SK-N-MC (cell line): ENCODE data around the gene FBXL17.
"Not testable (repeated sequence)": the region's sequence is repeated elsewhere in the genome, so short reads cannot be mapped to it uniquely, and the experiment has no call there.

Experiments used
- DNase-seq: peaks from one replicate; pipeline ENCODE4 v3.0.0-alpha.2; 2011; ENCODE audit warnings: low read depth, low spot score
- H3K27ac ChIP-seq: fragments of 200-600 bp; sonication (generic); 2 replicates; pipeline ENCODE4 v1.5.1; 2016; ENCODE audit warnings: mixed run types
- H3K36me3 ChIP-seq: fragments of 200-600 bp; sonication (generic); 2 replicates; pipeline ENCODE4 v1.6.1; 2017; ENCODE audit warnings: antibody characterized with exemption, low read length, mixed read lengths; ENCODE audit not compliant: insufficient read depth
- H3K4me3 ChIP-seq: fragments of 200-600 bp; sonication (generic); 2 replicates; pipeline ENCODE4 v1.5.1; 2016
- H3K9ac ChIP-seq: fragments of 200-600 bp; sonication (generic); 2 replicates; pipeline ENCODE4 v1.8.0; 2017; ENCODE audit warnings: mixed run types, mixed read lengths; ENCODE audit not compliant: insufficient read length
- H3K9me3 ChIP-seq: fragments of 200-600 bp; sonication (generic); 2 replicates; pipeline ENCODE4 v1.6.1; 2017; ENCODE audit warnings: low read depth, mild to moderate bottlenecking, antibody characterized with exemption, low read length, moderate library complexity, mixed read lengths
- EZH2 ChIP-seq: fragments of 200-600 bp; sonication (generic); IDR thresholded peaks from one replicate; pipeline ENCODE4 v1.6.1; 2017; ENCODE audit warnings: antibody characterized with exemption
- FOXP2 ChIP-seq: optimal IDR thresholded peaks from 2 replicates; pipeline ENCODE3; 2011; ENCODE audit warnings: mild to moderate bottlenecking, moderate library complexity; ENCODE audit not compliant: insufficient read depth; ENCODE audit errors: extremely low read length, control extremely low read depth
- POLR2AphosphoS5 ChIP-seq: IDR thresholded peaks from 2 replicates; pipeline ENCODE4 v1.6.1; 2012; ENCODE audit warnings: mild to moderate bottlenecking, low read depth, low read length, borderline replicate concordance

FBXL17 gene

DNA sequence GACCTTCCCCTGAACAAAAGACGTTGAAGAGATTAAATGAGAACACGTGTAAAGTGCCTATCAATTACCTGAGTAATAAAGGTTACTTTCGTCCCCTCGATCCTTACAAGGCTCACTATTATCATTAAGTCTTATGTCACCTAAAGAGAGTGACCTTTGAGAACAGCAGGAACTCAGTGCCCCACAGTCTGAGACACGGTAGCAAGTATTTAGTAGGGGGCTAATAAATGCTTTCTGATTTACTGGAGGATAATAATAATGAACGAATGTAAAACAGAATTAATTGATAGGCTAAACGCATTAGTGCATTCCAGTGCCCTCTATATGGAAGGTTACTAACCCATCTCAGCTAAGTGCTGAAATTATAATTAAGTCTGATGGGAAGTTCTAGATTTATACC, 199.9 kb downstream of the FBXL17 start:
- no peak for TF ChIP-seq POLR2AphosphoS5
- no peak overlapping the region for H3K9ac ChIP-seq
- no peaks in the 10 kb centered on the region for H3K9me3 ChIP-seq
- H3K4me3 ChIP-seq = no peak overlapping the region
- no peak overlapping the region for H3K27ac ChIP-seq
- DNase-seq = no peak
- no peaks in the 10 kb centered on the region for H3K36me3 ChIP-seq

DNA sequence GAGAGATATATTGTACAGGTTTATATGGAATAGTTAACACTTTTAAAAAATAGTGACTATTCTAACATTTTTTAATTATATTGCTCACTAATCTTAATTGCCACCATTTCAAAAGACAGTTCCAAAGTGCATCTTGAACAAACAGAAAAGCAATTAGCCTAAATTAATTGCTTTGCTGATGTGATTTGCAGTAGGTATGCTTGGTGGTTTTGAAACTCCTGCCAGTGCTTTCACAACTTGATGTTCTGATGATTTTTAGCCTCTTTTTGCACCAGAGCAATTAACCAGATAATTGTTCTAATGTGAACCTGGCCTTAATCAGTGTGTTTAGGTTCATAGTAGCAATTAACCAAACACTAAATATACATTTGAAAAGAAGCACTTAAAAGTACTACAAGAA, 207.6 kb downstream of the FBXL17 start:
- no peak overlapping the region for H3K9ac ChIP-seq
- H3K36me3 ChIP-seq = no peaks in the 10 kb centered on the region
- no peak for TF ChIP-seq EZH2
- TF ChIP-seq POLR2AphosphoS5 = no peak
- TF ChIP-seq FOXP2 = no peak
- no peak overlapping the region for H3K4me3 ChIP-seq
- no peak overlapping the region for H3K27ac ChIP-seq
- no peak for DNase-seq
- no peaks in the 10 kb centered on the region for H3K9me3 ChIP-seq

DNA sequence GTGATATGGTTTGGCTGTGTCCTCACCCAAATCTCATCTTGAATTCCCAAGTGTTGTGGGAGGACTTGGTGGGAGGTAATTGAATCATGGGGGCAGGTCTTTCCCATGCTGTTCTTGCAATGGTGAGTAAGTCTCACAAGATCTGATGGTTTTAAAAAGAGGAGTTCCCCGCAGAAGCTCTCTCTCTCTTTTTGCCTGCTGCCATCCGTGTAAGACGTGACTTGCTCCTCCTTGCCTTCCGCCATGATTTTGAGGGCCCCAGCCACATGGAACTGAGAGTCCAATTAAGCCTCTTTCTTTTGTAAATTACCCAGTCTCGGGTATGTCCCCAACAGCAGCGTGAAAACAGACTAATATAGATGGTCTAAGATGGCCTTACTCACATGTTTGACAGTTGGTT, 210.1 kb downstream of the FBXL17 start:
- no peak overlapping the region for H3K9ac ChIP-seq
- no peak for TF ChIP-seq EZH2
- no peak for TF ChIP-seq FOXP2
- no peak for TF ChIP-seq POLR2AphosphoS5
- no peaks in the 10 kb centered on the region for H3K36me3 ChIP-seq
- no peak overlapping the region for H3K27ac ChIP-seq
- H3K4me3 ChIP-seq = no peak overlapping the region
- no peaks in the 10 kb centered on the region for H3K9me3 ChIP-seq
- no peak for DNase-seq

DNA sequence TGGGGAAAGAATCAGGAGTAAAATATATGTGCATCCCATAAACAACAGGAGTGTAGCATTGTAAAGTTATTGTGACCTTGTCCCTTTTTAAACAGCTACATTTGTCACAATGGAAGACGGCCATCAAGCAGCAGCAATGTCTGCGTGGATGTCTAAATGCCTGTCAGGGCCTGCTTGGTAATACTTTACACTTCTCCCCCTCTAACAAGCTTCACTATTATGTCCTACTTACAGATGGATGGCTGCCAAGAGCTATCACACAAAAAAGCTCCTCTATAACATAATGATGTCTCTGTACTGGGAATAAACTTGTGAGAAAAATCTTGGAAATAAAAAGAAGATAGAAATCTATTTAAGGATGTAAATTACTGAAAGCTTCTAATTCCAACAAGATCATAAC, 213.0 kb downstream of the FBXL17 start:
- H3K9me3 ChIP-seq = no peaks in the 10 kb centered on the region
- H3K27ac ChIP-seq = no peak overlapping the region
- DNase-seq = no peak
- no peak overlapping the region for H3K4me3 ChIP-seq
- H3K9ac ChIP-seq = no peak overlapping the region
- no peaks in the 10 kb centered on the region for H3K36me3 ChIP-seq
- TF ChIP-seq FOXP2 (no peak), EZH2 (no peak), POLR2AphosphoS5 (no peak)

DNA sequence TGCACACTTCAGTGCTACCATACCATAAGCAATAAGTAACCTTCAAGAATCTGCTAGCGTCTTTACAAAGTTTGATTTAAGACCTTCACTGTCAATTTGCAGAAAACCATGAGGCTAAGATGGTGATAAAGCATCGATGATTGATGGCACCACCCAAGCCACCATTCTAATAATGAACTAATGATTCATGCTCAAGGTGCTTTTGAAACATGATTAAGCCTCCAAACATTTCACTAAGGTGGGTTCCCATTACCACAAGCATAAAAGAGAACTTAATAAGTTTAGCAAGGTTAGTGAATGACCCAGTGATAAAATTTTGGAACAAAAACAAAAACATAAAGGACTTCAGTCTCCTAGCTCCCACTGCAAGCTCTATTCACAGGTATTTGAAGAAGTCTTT, 214.7 kb downstream of the FBXL17 start:
- H3K36me3 ChIP-seq = no peaks in the 10 kb centered on the region
- TF ChIP-seq EZH2 (no peak), POLR2AphosphoS5 (no peak), FOXP2 (no peak)
- no peak overlapping the region for H3K9ac ChIP-seq
- H3K4me3 ChIP-seq = no peak overlapping the region
- no peak for DNase-seq
- no peaks in the 10 kb centered on the region for H3K9me3 ChIP-seq
- no peak overlapping the region for H3K27ac ChIP-seq

DNA sequence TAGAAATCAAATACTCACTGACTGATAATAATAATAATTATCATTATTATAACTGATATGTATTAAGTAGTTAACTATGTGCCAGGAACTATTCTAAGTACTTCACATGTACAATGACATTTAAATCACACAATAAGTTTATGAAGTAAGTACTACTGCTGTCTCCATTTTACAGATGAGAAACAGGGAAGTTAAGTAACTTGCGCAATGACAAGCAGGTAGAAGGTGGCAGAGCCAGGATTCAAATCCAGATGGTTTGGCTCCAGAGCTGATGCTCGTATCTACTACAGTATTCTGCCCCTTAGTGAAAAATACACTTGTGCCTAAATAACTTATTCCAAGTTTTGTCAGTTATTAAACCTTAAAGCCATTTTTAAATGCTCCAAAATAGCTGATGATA, 217.3 kb downstream of the FBXL17 start:
- no peaks in the 10 kb centered on the region for H3K9me3 ChIP-seq
- TF ChIP-seq EZH2 (no peak), FOXP2 (no peak), POLR2AphosphoS5 (no peak)
- no peak overlapping the region for H3K4me3 ChIP-seq
- H3K9ac ChIP-seq = no peak overlapping the region
- DNase-seq = no peak
- H3K36me3 ChIP-seq = no peaks in the 10 kb centered on the region
- H3K27ac ChIP-seq = no peak overlapping the region

DNA sequence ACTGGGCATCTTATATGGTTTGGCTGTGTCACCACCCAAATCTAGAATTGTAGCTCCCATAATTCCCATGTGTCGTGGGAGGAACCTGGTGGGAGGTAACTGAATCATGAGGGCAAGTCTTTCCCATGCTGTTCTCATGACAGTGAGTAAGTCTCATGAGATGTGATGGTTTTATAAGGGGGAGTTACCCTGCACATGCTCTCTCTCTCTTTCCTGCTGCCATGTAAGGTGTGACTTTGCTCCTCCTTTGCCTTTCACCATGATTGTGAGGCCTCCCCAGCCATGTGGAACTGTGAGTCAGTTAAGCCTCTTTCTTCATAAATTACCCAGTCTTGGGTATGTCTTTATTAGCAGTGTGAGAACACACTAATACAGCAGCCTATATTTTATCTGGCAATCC, 229.0 kb downstream of the FBXL17 start:
- not testable (repeated sequence) for H3K27ac ChIP-seq, DNase-seq

DNA sequence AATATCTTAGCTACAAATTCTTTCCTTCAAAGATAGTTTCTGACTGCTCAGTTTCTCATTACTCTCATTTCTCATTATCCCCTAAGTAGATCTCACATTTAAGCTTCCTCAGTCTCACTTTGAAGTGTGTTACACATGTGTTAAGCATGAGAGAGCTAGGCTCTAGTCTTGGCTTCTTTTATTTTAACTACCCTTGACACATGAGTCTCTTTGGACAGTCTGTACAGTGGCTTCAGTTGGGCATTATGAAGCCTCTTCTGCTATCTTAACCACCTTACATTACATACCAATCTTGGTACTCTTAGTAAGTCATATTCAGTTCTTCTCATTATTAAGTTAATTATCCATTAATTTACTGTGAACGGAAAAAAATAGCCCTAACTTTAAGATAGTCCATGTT, 232.5 kb downstream of the FBXL17 start:
- H3K9ac ChIP-seq = no peak overlapping the region
- no peaks in the 10 kb centered on the region for H3K9me3 ChIP-seq
- TF ChIP-seq FOXP2 = no peak
- TF ChIP-seq POLR2AphosphoS5 = no peak
- TF ChIP-seq EZH2 = no peak
- DNase-seq = no peak
- H3K27ac ChIP-seq = no peak overlapping the region
- no peaks in the 10 kb centered on the region for H3K36me3 ChIP-seq
- no peak overlapping the region for H3K4me3 ChIP-seq

More for the DNA sequence above, 229.0 kb downstream of the FBXL17 start:
- H3K36me3 ChIP-seq, H3K9ac ChIP-seq, H3K4me3 ChIP-seq, H3K9me3 ChIP-seq: not testable (repeated sequence)

DNA sequence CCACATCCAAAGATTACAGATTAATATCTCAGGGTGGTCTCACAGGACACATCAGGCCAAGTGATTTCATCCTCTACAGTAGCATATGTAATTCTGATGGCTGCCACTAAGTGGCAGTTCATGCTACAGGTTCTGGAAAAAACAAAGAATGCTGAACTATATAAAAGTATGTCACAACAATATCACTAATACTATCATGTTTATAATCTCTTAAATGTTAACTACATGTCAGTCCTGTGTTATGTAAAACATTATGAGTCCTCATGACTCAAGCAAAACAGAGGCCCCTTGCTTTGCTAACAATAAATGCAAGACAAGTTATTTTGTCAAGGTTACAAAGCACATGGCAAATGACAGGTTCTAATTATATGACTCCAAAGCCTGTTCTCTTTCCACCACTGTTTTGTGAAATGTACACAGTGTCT, 233.2 kb downstream of the FBXL17 start:
- DNase-seq = no peak
- H3K27ac ChIP-seq = no peak overlapping the region
- no peaks in the 10 kb centered on the region for H3K36me3 ChIP-seq
- no peak overlapping the region for H3K4me3 ChIP-seq
- no peaks in the 10 kb centered on the region for H3K9me3 ChIP-seq
- no peak for TF ChIP-seq EZH2
- H3K9ac ChIP-seq = no peak overlapping the region

DNA sequence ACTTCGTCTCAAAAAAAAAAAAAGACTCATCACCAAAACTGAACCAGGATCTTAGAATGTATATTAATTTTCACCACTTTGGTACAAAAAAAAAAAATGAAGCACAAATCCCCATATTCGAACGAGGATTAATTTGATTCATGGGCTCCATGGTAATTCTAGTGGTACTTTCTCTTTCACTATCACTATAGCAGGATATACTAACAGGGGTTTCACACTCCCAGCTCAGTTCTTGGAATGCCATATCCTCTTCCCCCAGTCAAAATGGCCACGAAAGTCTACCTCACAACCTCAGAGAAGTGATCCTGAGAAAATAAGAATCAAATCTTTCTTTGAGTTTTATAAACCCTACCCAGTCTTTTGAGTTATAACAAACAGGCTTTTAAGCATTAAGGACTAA, 235.7 kb downstream of the FBXL17 start:
- TF ChIP-seq FOXP2 (no peak), EZH2 (no peak), POLR2AphosphoS5 (no peak)
- no peaks in the 10 kb centered on the region for H3K36me3 ChIP-seq

More for the DNA sequence above, 235.7 kb downstream of the FBXL17 start:
- Histone ChIP-seq H3K9ac (no peak overlapping the region), H3K4me3 (no peak overlapping the region), H3K9me3 (no peaks in the 10 kb centered on the region), H3K27ac (no peak overlapping the region)
- no peak for DNase-seq
